Rectal smooth muscle tissue (tissue), 1 donor: Measurements from ENCODE around the gene DPP6.

Source experiments
- H3K27ac ChIP-seq: one replicate; pipeline ENCODE4 v1.7.0; 2013; ENCODE audit warnings: low read depth, low read length, inconsistent platforms
- H3K27me3 ChIP-seq: one replicate; pipeline ENCODE4 v1.7.0; 2013; ENCODE audit warnings: low read length; ENCODE audit not compliant: control insufficient read depth, insufficient read depth
- H3K36me3 ChIP-seq: one replicate; pipeline ENCODE4 v1.7.0; 2013; ENCODE audit warnings: low read length; ENCODE audit not compliant: control insufficient read depth, insufficient read depth
- H3K4me1 ChIP-seq: one replicate; pipeline ENCODE4 v1.7.0; 2013; ENCODE audit warnings: low read length; ENCODE audit not compliant: control insufficient read depth, insufficient read depth
- H3K4me3 ChIP-seq: one replicate; pipeline ENCODE4 v1.7.0; 2013; ENCODE audit warnings: low read length
- H3K9ac ChIP-seq: one replicate; pipeline ENCODE4 v1.7.0; 2013; ENCODE audit warnings: low read length

The DPP6 gene

DNA sequence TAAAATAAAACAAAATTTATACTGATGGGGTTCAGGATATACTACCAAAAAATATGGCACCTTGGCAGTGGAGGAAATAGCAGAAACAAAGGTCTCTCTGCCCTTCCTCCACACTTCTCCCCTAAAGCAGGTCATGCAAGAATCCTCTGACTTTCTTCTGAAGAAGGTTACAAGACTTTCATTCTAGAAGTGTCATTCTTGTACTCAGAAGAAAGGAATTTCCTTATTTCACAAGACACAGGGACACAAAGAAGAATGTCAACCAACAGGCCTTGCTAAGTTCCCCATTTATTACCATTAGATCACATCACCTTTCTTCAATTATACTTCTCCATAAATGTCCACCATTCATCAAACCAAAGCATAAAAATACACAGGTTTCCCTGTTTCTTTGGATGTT, 480.6 kb downstream of the DPP6 start:
- Histone ChIP-seq H3K4me1 (no peaks in the 10 kb centered on the region), H3K36me3 (no peaks in the 10 kb centered on the region), H3K9ac (no peak overlapping the region), H3K27me3 (no peaks in the 10 kb centered on the region), H3K27ac (no peak overlapping the region), H3K4me3 (no peak overlapping the region)

DNA sequence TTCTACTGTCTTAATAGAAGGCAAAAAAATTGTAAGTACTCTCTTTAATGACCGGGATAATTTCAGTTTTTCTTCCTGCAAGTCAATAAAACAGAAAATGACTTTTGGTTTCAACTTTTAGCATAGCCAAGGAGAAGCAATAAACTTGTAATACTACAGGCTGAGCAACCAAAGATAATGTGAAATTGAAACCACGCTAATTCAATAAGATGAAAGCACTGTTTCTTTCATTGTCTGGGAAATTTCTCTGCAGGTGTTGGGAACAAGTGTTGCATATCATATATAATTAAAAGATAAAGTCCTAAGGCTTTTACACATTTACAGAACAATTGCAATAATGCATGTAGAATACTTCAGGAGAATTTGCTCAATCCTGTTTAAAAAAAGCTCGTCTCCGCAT, 488.4 kb downstream of the DPP6 start:
- no peak overlapping the region for H3K9ac ChIP-seq
- H3K27me3 ChIP-seq = no peaks in the 10 kb centered on the region
- H3K36me3 ChIP-seq = no peaks in the 10 kb centered on the region
- no peak overlapping the region for H3K27ac ChIP-seq
- no peak overlapping the region for H3K4me3 ChIP-seq
- no peaks in the 10 kb centered on the region for H3K4me1 ChIP-seq

- no peaks in the 10 kb centered on the region for H3K27me3 ChIP-seq
- no peak overlapping the region for H3K9ac ChIP-seq
- H3K27ac ChIP-seq = no peak overlapping the region
- H3K4me1 ChIP-seq = no peaks in the 10 kb centered on the region
- H3K36me3 ChIP-seq = no peaks in the 10 kb centered on the region
- H3K4me3 ChIP-seq = no peak overlapping the region
These were observed 489.4 kb downstream of the DPP6 start for GRCh38 chr7:154541606-154542005.

GRCh38 chr7:154546946-154547587, 494.9 kb downstream of the DPP6 start:
- H3K36me3 ChIP-seq = no peaks in the 10 kb centered on the region
- no peak overlapping the region for H3K4me3 ChIP-seq
- H3K4me1 ChIP-seq = no peaks in the 10 kb centered on the region
- no peaks in the 10 kb centered on the region for H3K27me3 ChIP-seq
- no peak overlapping the region for H3K9ac ChIP-seq
- H3K27ac ChIP-seq = no peak overlapping the region

DNA sequence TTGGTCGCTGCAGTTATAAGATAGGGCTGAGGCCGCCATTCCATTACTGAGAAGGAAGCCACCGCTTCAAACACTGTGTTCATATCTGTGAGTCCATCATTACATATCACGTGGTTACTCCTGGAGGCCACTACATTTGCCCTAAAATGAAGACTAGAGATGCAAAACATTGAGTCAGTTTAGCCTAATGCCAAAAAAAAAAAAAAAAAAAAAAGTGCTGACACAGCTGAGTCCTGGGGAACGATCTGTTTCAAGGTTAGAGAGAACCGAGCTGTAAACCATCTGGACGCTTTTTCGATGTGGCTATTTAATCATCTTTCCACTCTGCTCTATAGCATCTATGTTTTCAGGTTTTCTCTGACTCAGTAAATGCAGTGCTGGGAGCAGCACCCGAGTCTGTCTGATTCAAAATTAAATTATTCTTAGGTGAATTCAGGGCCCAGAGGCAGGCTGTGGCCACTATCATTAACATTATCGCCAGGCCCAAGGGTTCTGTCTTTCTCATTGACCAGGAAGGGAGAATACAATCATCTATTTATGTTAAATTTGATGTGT, 501.6 kb downstream of the DPP6 start:
- Histone ChIP-seq H3K36me3 (no peaks in the 10 kb centered on the region), H3K9ac (no peak overlapping the region), H3K4me1 (no peaks in the 10 kb centered on the region), H3K27ac (no peak overlapping the region), H3K27me3 (no peaks in the 10 kb centered on the region), H3K4me3 (no peak overlapping the region)

GRCh38 chr7:154559454-154559853, 507.3 kb downstream of the DPP6 start:
- no peak overlapping the region for H3K27ac ChIP-seq
- H3K4me1 ChIP-seq = no peaks in the 10 kb centered on the region
- no peaks in the 10 kb centered on the region for H3K27me3 ChIP-seq
- no peak overlapping the region for H3K9ac ChIP-seq
- H3K4me3 ChIP-seq = no peak overlapping the region
- H3K36me3 ChIP-seq = no peaks in the 10 kb centered on the region

DNA sequence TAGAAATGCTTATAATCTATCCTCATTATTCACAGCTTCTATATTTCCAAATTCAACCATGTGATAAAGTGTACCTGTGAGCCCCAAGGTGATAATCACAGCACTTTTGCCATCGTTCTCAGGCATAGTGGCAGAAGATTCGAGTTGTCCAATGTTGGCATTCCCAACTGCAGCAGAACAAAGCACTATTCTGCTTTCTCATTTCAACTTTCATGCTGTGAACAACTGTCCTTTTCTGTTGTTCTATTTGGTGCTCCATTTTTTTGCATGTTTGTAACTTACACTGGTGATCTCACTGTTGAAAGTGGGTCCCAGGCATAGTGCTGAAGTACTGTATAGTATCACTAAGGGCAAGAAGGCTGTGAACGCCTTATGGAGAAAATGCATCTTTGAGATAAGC, 512.5 kb downstream of the DPP6 start:
- Histone ChIP-seq H3K4me3 (no peak overlapping the region), H3K27me3 (no peaks in the 10 kb centered on the region), H3K27ac (no peak overlapping the region), H3K4me1 (no peaks in the 10 kb centered on the region), H3K9ac (no peak overlapping the region), H3K36me3 (no peaks in the 10 kb centered on the region)

DNA sequence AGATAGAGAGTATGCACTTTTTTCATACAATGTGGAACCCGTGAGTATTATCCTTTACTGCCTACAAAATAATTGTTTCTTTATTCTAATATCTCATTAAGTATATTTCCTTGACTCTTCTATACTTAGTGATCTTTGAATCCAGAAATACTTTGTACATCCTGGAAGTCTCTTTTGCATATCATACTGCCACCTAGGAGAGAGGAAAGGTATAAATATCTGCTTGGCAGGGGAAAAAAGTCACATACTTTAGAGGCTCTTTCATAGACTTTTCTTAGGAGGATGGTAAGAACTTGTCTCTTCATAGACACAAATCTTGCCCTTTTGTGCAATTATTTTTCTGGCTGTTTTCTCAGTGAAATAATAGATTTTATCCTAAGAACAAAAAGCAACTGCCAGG, 514.7 kb downstream of the DPP6 start:
- Histone ChIP-seq H3K36me3 (no peaks in the 10 kb centered on the region), H3K9ac (no peak overlapping the region), H3K4me1 (no peaks in the 10 kb centered on the region), H3K27ac (no peak overlapping the region), H3K27me3 (no peaks in the 10 kb centered on the region), H3K4me3 (no peak overlapping the region)

DNA sequence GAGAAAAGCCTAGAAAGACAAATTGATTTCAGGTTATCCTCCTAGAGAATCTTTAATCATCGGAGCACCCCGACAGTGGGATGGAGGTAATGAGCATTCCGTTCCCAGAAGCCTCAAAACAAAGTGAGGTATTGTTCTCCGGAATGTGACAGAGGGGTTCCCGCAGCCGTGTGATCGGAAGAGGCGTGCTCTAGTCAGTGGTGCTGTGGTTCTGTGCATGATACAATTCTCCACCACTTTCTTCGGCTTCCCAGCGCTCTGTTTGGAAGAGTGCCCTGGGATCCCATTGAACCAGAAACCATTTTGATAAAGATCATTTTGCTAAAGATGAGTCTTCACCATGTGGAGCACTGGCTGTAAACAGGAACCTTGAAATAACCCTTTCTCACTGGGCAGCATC, 516.1 kb downstream of the DPP6 start:
- Histone ChIP-seq H3K27me3 (no peaks in the 10 kb centered on the region), H3K4me1 (no peaks in the 10 kb centered on the region), H3K27ac (no peak overlapping the region), H3K9ac (no peak overlapping the region), H3K4me3 (no peak overlapping the region), H3K36me3 (no peaks in the 10 kb centered on the region)

GRCh38 chr7:154569916-154570315, 517.7 kb downstream of the DPP6 start:
- H3K27me3 ChIP-seq = no peaks in the 10 kb centered on the region
- no peaks in the 10 kb centered on the region for H3K36me3 ChIP-seq
- no peak overlapping the region for H3K4me3 ChIP-seq
- no peaks in the 10 kb centered on the region for H3K4me1 ChIP-seq
- no peak overlapping the region for H3K9ac ChIP-seq
- H3K27ac ChIP-seq = no peak overlapping the region

- Histone ChIP-seq H3K9ac (no peak overlapping the region), H3K4me1 (no peaks in the 10 kb centered on the region)
These were observed 519.6 kb downstream of the DPP6 start for GRCh38 chr7:154571772-154572171.

DNA sequence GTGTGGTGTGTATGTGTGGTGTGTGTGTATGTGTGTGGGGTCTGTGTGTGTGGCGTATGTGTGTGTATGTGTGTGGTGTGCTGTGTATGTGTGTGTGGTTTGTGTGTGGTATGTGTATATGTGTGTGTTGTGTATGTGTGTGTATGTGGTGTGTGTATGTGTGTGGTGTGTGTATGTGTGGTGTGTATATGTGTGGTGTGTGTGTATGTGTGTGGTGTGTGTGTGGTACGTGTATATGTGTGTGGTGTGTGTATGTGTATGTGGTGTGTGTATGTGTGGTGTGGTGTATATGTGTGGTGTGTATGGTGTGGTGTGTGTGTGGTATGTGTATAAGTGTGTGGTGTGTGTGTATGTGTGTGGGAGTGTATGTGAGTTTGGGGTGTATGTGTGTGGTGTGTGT, 522.0 kb downstream of the DPP6 start:
- Histone ChIP-seq H3K36me3 (no peaks in the 10 kb centered on the region), H3K27ac (no peak overlapping the region), H3K4me1 (no peaks in the 10 kb centered on the region), H3K4me3 (no peak overlapping the region), H3K9ac (no peak overlapping the region), H3K27me3 (no peaks in the 10 kb centered on the region)

More at GRCh38 chr7:154571772-154572171, 519.6 kb downstream of the DPP6 start:
- H3K4me3 ChIP-seq = no peak overlapping the region
- H3K36me3 ChIP-seq = no peaks in the 10 kb centered on the region
- no peaks in the 10 kb centered on the region for H3K27me3 ChIP-seq
- H3K27ac ChIP-seq = no peak overlapping the region

- Histone ChIP-seq H3K9ac (no peak overlapping the region), H3K27ac (no peak overlapping the region), H3K36me3 (no peaks in the 10 kb centered on the region), H3K27me3 (no peaks in the 10 kb centered on the region), H3K4me3 (no peak overlapping the region), H3K4me1 (no peaks in the 10 kb centered on the region)
These were observed 523.3 kb downstream of the DPP6 start for GRCh38 chr7:154575497-154575896.
